HEK293 (cell line): ENCODE results near the gene OR7G1.
A peak's percentile ranks its signal among the peaks of the same experiment; 100 is the strongest.

Experiments
- CTCF ChIA-PET: fragments of 350-600 bp; formaldehyde crosslinking; extraction: SDS; loops from one replicate; lab custom pipeline; 2021; ENCODE audit warnings: antibody characterized with exemption; lab: Yijun Ruan, JAX
- POLR2A ChIA-PET: fragments of 300-600 bp; formaldehyde crosslinking; extraction: SDS; loops from one replicate; lab custom pipeline; 2020; ENCODE audit warnings: antibody characterized with exemption, inconsistent platforms; lab: Yijun Ruan, JAX
- H3K27ac ChIP-seq: fragments of 200-500 bp; sonication (Bioruptor generic); 2 replicates; pipeline ENCODE4 v1.5.1; 2014; ENCODE audit warnings: low read depth, low read length, control low read depth, inconsistent platforms; ENCODE audit errors: extremely low read depth
- H3K36me3 ChIP-seq, 2 experiments: fragments of 200-500 bp in 1 of 2; sonication (Bioruptor generic) in 1 of 2; 1 replicate in 1 of 2; 2 replicates in 1 of 2; pipeline ENCODE4 v1.5.1; 2014 to 2017; ENCODE audit warnings: inconsistent platforms in 2 of 2, low read length in 2 of 2; ENCODE audit not compliant: control insufficient read depth in 2 of 2, insufficient read depth in 1 of 2
- H3K4me1 ChIP-seq: fragments of 200-500 bp; sonication (Bioruptor generic); 2 replicates; pipeline ENCODE4 v1.5.1; 2014; ENCODE audit warnings: mild to moderate bottlenecking, low read length, inconsistent platforms; ENCODE audit not compliant: control insufficient read depth, insufficient read depth
- H3K4me3 ChIP-seq: 2 replicates; pipeline ENCODE4 v1.5.1; 2011; ENCODE audit warnings: low read depth, mild to moderate bottlenecking, control low read depth, low read length, moderate library complexity
- H3K9me3 ChIP-seq: fragments of 200-500 bp; sonication (Bioruptor generic); 2 replicates; pipeline ENCODE4 v1.5.1; 2014; ENCODE audit warnings: low read depth, low read length, inconsistent platforms; ENCODE audit not compliant: control insufficient read depth, insufficient read depth
- BCL11B ChIP-seq: fragments of 450-650 bp; formaldehyde crosslinking; IDR thresholded peaks from 2 replicates; pipeline ENCODE4 v1.5.1; 2016; ENCODE audit warnings: low read depth, missing biosample characterization, missing genetic modification characterization
- KLF17 ChIP-seq: fragments of 450-650 bp; formaldehyde crosslinking; IDR thresholded peaks from 2 replicates; pipeline ENCODE4 v1.5.1; 2016; ENCODE audit warnings: missing biosample characterization, missing genetic modification characterization
- PRDM2 ChIP-seq: fragments of 450-650 bp; formaldehyde crosslinking; IDR thresholded peaks from 2 replicates; pipeline ENCODE4 v1.5.1; 2016; ENCODE audit warnings: missing biosample characterization, missing genetic modification characterization, borderline replicate concordance
- ZBTB26 ChIP-seq: fragments of 450-650 bp; formaldehyde crosslinking; optimal IDR thresholded peaks from 2 replicates; pipeline ENCODE3; 2016; ENCODE audit warnings: missing biosample characterization, mild to moderate bottlenecking, missing genetic modification characterization
- ZBTB44 ChIP-seq: fragments of 450-650 bp; IDR thresholded peaks from 2 replicates; pipeline ENCODE4 v1.5.1; 2018; ENCODE audit warnings: missing biosample characterization, mild to moderate bottlenecking, missing genetic modification characterization
- ZNF23 ChIP-seq: fragments of 450-650 bp; formaldehyde crosslinking; IDR thresholded peaks from 2 replicates; pipeline ENCODE4 v1.5.1; 2016; ENCODE audit warnings: missing biosample characterization, missing genetic modification characterization, borderline replicate concordance
- ZNF341 ChIP-seq: fragments of 450-650 bp; formaldehyde crosslinking; IDR thresholded peaks from 2 replicates; pipeline ENCODE4; 2016; ENCODE audit warnings: low read depth, missing biosample characterization, missing genetic modification characterization
- ZNF404 ChIP-seq: fragments of 450-650 bp; formaldehyde crosslinking; IDR thresholded peaks from 2 replicates; pipeline ENCODE4 v1.5.1; 2017; ENCODE audit warnings: missing biosample characterization, missing genetic modification characterization
- ZNF48 ChIP-seq: fragments of 450-650 bp; formaldehyde crosslinking; IDR thresholded peaks from 2 replicates; pipeline ENCODE4 v1.5.1; 2016; ENCODE audit warnings: missing biosample characterization, missing genetic modification characterization
- ZNF560 ChIP-seq: fragments of 450-650 bp; formaldehyde crosslinking; IDR thresholded peaks from 2 replicates; pipeline ENCODE4 v1.5.1; 2017; ENCODE audit warnings: missing biosample characterization, missing genetic modification characterization, borderline replicate concordance
- ZNF585B ChIP-seq: fragments of 450-650 bp; formaldehyde crosslinking; IDR thresholded peaks from 2 replicates; pipeline ENCODE4 v1.5.1; 2016; ENCODE audit warnings: missing biosample characterization, missing genetic modification characterization
- ZNF624 ChIP-seq: fragments of 450-650 bp; formaldehyde crosslinking; IDR thresholded peaks from 2 replicates; pipeline ENCODE4 v1.5.1; 2017; ENCODE audit warnings: missing biosample characterization, missing genetic modification characterization

The OR7G1 gene

GRCh38 chr19:9070066-9070465, 45.5 kb downstream of the OR7G1 start:
- TF ChIP-seq ZNF585B, result no peak
- TF ChIP-seq ZNF341 (tag by site-specific recombination), result peak; percentile 65
- TF ChIP-seq, all 188 proteins: peak for 1
- Histone ChIP-seq H3K36me3 (no peaks in the 10 kb centered on the region), H3K4me3 (no peak overlapping the region), H3K9me3 (no peaks in the 10 kb centered on the region), H3K4me1 (peaks cover under 1% of the 10 kb centered on the region; the same call in 1 of the 2 replicates), H3K27ac (no peak overlapping the region)
- POLR2A ChIA-PET, result no interaction called here
- CTCF ChIA-PET, result interaction anchor here (0.6 to 0.7 kb wide), 3 partner anchors 17 to 44 kb away, joined by 3 to 4 read pairs (median 3); no protein-coding TSS in a partner anchor

GRCh38 chr19:9065457-9066014, 50.0 kb downstream of the OR7G1 start:
- no peaks in the 10 kb centered on the region for H3K9me3 ChIP-seq
- no peaks in the 10 kb centered on the region for H3K4me1 ChIP-seq
- CTCF ChIA-PET, result interaction anchor here (0.6 kb wide), 1 partner anchor 11 kb away, joined by 3 read pairs; no protein-coding TSS in a partner anchor
- no peaks in the 10 kb centered on the region for H3K36me3 ChIP-seq
- no peak overlapping the region for H3K27ac ChIP-seq
- POLR2A ChIA-PET, result interaction anchor here (0.6 kb wide), 1 partner anchor 10 kb away, joined by 3 read pairs; no protein-coding TSS in a partner anchor
- TF ChIP-seq PRDM2, result no peak
- no peak for TF ChIP-seq BCL11B (tag by site-specific recombination)
- no peak for TF ChIP-seq ZNF48
- TF ChIP-seq ZBTB26 (tag by site-specific recombination), result no peak
- TF ChIP-seq ZNF23 (tag by site-specific recombination), result no peak
- TF ChIP-seq ZNF624, result no peak
- TF ChIP-seq KLF17, result no peak
- TF ChIP-seq ZNF404 (tag by site-specific recombination), result no peak
- TF ChIP-seq ZBTB44 (tag by site-specific recombination), result no peak
- TF ChIP-seq ZNF560 (tag by site-specific recombination), result no peak
- TF ChIP-seq, all 188 proteins: peak for 0
- no peak overlapping the region for H3K4me3 ChIP-seq
